Kidney epithelial cell (primary cell): Measurements from ENCODE around the gene DGKD. TPM values are rescaled to one million over a fixed set of nuclear protein-coding genes. Genes with fewer than 3 reads are reported as not detected.

ENCODE experiments used
- DNase-seq: peaks from one replicate; pipeline ENCODE4 v3.0.0-alpha.2; 2010; ENCODE audit warnings: low read depth
- H3K27me3 ChIP-seq: 2 replicates; pipeline ENCODE4 v1.6.0; 2011; ENCODE audit warnings: low read length; ENCODE audit not compliant: control insufficient read depth, insufficient read depth
- H3K36me3 ChIP-seq: 2 replicates; pipeline ENCODE4 v1.5.1; 2011; ENCODE audit warnings: low read length; ENCODE audit not compliant: control insufficient read depth, insufficient read depth
- H3K4me3 ChIP-seq: 2 replicates; pipeline ENCODE4 v1.5.1; 2011; ENCODE audit warnings: low read depth, mild to moderate bottlenecking, control low read depth, low read length
- total RNA-seq: library from RNA; depleted of rRNA; stranded (reverse); fragments of >200 nt; gene quantifications from 2 replicates; pipeline ENCODE4 v1.2.3, GENCODE V29; 2015
- TF ChIP-seq, protein P1 (sequence below): IDR thresholded peaks from 2 replicates; pipeline ENCODE4 v1.5.1; 2011; ENCODE audit warnings: mild to moderate bottlenecking, moderate library complexity, low read length, control low read depth, inconsistent platforms; ENCODE audit not compliant: insufficient read depth, poor library complexity, severe bottlenecking

The DGKD gene
- total RNA-seq, 1 donor from 2014 or later = 16.0 TPM

- DNase-seq = no peak
- no peak overlapping the region for H3K4me3 ChIP-seq
- H3K27me3 ChIP-seq = peaks cover 4% of the 10 kb centered on the region
- H3K36me3 ChIP-seq = no peaks in the 10 kb centered on the region
- TF ChIP-seq, protein P1, sequence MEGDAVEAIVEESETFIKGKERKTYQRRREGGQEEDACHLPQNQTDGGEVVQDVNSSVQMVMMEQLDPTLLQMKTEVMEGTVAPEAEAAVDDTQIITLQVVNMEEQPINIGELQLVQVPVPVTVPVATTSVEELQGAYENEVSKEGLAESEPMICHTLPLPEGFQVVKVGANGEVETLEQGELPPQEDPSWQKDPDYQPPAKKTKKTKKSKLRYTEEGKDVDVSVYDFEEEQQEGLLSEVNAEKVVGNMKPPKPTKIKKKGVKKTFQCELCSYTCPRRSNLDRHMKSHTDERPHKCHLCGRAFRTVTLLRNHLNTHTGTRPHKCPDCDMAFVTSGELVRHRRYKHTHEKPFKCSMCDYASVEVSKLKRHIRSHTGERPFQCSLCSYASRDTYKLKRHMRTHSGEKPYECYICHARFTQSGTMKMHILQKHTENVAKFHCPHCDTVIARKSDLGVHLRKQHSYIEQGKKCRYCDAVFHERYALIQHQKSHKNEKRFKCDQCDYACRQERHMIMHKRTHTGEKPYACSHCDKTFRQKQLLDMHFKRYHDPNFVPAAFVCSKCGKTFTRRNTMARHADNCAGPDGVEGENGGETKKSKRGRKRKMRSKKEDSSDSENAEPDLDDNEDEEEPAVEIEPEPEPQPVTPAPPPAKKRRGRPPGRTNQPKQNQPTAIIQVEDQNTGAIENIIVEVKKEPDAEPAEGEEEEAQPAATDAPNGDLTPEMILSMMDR = no peak
Observed at GRCh38 chr2:233314180-233314925, 39.9 kb upstream of the DGKD start.

DNA sequence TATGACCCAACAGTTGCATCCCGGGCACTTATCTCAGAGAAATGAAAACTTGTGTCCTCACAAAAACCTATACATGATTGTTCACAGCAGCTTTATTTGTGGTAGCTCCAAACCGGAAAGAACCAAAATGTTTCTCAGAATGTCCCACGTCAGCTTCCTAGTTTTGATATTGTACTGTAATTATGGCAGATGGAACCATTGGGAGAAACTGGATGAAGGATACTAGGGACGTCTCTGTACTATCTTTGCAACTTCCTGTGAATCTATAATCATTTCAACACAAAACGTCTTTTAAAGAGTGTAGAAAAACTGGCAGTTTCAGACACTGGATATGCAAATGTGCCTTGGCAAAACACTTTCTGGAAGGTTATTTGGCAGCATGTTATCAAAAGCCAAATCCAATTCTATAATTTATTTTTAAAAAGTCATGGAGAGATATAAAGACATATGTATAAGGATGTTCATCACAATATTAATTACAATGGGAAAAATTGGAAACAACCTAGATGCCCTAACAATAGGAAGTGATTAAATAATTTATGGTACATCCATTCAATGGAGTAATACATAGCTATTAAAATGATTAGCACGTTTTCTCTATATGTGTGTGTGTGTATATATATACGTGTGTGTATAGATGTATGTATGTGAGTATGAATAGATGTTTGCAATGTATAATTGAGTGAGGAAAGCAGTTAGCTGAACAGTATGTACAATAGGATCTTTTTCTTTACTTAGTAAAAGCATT is 36.9 kb upstream of the DGKD start:
- H3K36me3 ChIP-seq = no peaks in the 10 kb centered on the region
- TF ChIP-seq, protein P1 = no peak

GRCh38 chr2:233319256-233319655 is 35.0 kb upstream of the DGKD start:
- Histone ChIP-seq H3K4me3 (no peak overlapping the region), H3K27me3 (peaks cover 5% of the 10 kb centered on the region), H3K36me3 (no peaks in the 10 kb centered on the region)
- TF ChIP-seq, protein P1 = no peak
- no peak for DNase-seq

More for the DNA sequence above, 36.9 kb upstream of the DGKD start:
- DNase-seq = no peak
- Histone ChIP-seq H3K4me3 (no peak overlapping the region), H3K27me3 (peaks cover 5% of the 10 kb centered on the region)

DNA sequence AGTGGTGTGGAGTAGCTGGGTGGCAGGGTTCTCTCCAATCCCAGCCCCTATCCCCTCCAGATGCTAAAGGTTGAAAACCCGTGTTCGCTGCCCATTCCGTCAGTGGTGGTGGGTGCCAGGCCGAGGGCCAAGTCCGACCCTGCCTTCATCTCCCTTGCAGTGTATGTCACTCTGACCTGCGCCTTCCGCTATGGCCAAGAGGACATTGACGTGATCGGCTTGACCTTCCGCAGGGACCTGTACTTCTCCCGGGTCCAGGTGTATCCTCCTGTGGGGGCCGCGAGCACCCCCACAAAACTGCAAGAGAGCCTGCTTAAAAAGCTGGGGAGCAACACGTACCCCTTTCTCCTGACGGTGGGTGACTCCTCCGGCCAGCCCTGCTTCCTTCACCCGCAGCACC is 33.8 kb upstream of the DGKD start:
- H3K36me3 ChIP-seq = no peaks in the 10 kb centered on the region
- no peak overlapping the region for H3K4me3 ChIP-seq
- DNase-seq = no peak
- TF ChIP-seq, protein P1 = no peak
- peaks cover 5% of the 10 kb centered on the region for H3K27me3 ChIP-seq

GRCh38 chr2:233321166-233321565 is 33.1 kb upstream of the DGKD start:
- no peak overlapping the region for H3K4me3 ChIP-seq
- no peak for DNase-seq
- H3K36me3 ChIP-seq = no peaks in the 10 kb centered on the region
- peaks cover 5% of the 10 kb centered on the region for H3K27me3 ChIP-seq
- TF ChIP-seq, protein P1 = no peak
